ENCODE measurements around the gene ADAD2. TPM values are rescaled to one million over a fixed set of nuclear protein-coding genes. Genes with fewer than 3 reads are reported as not detected.

Gene ADAD2
- total and polyA plus RNA-seq, 2 donors (not counting 3 experiments of a cell fraction or from before 2014, with no cell fraction given), result 0.04 TPM; not detected in 1

- DNase-seq (ENCODE audit: low read depth, low spot score), result no peak
Measured at GRCh38 chr16:84232060-84232459, 41.1 kb downstream of the ADAD2 start.

More at GRCh38 chr16:84232060-84232459, 41.1 kb downstream of the ADAD2 start:
- no TSS peak for BruUV-seq (replicated peaks)
- no peak overlapping the region for H3K4me3 ChIP-seq (replicated peaks in 1 of 3; ENCODE audit: insufficient read depth in 1 of 3, low read depth in 1 of 3, low read length in 3 of 3)
- no peak overlapping the region for H3K9ac ChIP-seq (replicated peaks; ENCODE audit: extremely low read depth, insufficient read depth, low read length)
- peaks cover 0 to 3% of the 10 kb centered on the region in 2 experiments for H3K27me3 ChIP-seq (ENCODE audit: control insufficient read depth in 2 of 2, insufficient read depth in 2 of 2, low read length in 2 of 2)
- H3K79me2 ChIP-seq (ENCODE audit: control insufficient read depth, insufficient read depth, low read length), result no peaks in the 10 kb centered on the region
- dilution Hi-C loops (cut with MboI; ENCODE audit: extremely low pct_ligation_motif_present, low sequenced_read_pairs) (loop anchor here (25.0 kb wide), 1 partner anchor 180 kb away; no protein-coding TSS in a partner anchor), intact Hi-C loops (cut with micrococcal nuclease) (no loop called here)
- H2AFZ ChIP-seq (ENCODE audit: low read depth, low read length), result no peak overlapping the region
- no peaks in the 10 kb centered on the region for H4K20me1 ChIP-seq (replicated peaks; ENCODE audit: control insufficient read depth, extremely low read depth, insufficient read depth, low read length)
- H3K9me1 ChIP-seq (replicated peaks; ENCODE audit: control insufficient read depth, extremely low read depth, insufficient read depth, low read length), result no peaks in the 10 kb centered on the region
- no peak for TF ChIP-seq FOS (IDR thresholded peaks at IDR 0.05; ENCODE audit: borderline replicate concordance, insufficient read depth, low read length)
- no peak for TF ChIP-seq MAX (IDR thresholded peaks at IDR 0.05; ENCODE audit: insufficient read depth, insufficient read length)
- no peak for TF ChIP-seq EZH2 (IDR thresholded peaks at IDR 0.05; ENCODE audit: borderline replicate concordance, low read depth, low read length, severe bottlenecking)
- no peak for TF ChIP-seq GATA2 (IDR thresholded peaks at IDR 0.05; ENCODE audit: insufficient read depth, insufficient read length, low read depth, low read length)
- TF ChIP-seq CTCF (IDR thresholded peaks at IDR 0.05; ENCODE audit: extremely low read depth in 1 of 2, insufficient read depth in 1 of 2, low read depth in 1 of 2, low read length in 2 of 2), result no peak
- no peak for TF ChIP-seq MYC (IDR thresholded peaks at IDR 0.05; ENCODE audit: low read depth, low read length)
- no peak for TF ChIP-seq POLR2AphosphoS5 (IDR thresholded peaks at IDR 0.05; ENCODE audit: insufficient read depth, low read depth, low read length)
- TF ChIP-seq JUN (IDR thresholded peaks at IDR 0.05; ENCODE audit: borderline replicate concordance, insufficient read depth, insufficient read length, low read depth), result no peak
- TF ChIP-seq POLR2A (IDR thresholded peaks at IDR 0.05; ENCODE audit: low read depth, low read length), result no peak
- ChIA-PET POLR2A (interaction anchor here (0.7 kb wide), 1 partner anchor 67 kb away, joined by 6 read pairs; no protein-coding TSS in a partner anchor), CTCF (interaction anchor here (1.9 kb wide), 1 partner anchor 45 kb away, joined by 6 read pairs; the partner anchor contains the start of gene TAF1C)
- H3K4me2 ChIP-seq (ENCODE audit: insufficient read depth, low read length), result no peak overlapping the region
- H3K36me3 ChIP-seq (ENCODE audit: control insufficient read depth in 2 of 2, extremely low read depth in 1 of 2, insufficient read depth in 2 of 2, low read length in 2 of 2), result no peaks in the 10 kb centered on the region
- H3K27ac ChIP-seq (ENCODE audit: insufficient read depth, low read depth, low read length), result no peak overlapping the region
- no peak for FAIRE-seq
- H3K4me1 ChIP-seq (ENCODE audit: control insufficient read depth, extremely low read depth, insufficient read depth, low read length), result peaks cover 5% of the 10 kb centered on the region
- no peaks in the 10 kb centered on the region for H3K9me3 ChIP-seq (replicated peaks; ENCODE audit: control insufficient read depth, insufficient read depth, low read length)
